MM.1S (cell line): ENCODE measurements around the gene SLC35D1.

Experiments used
- DNase-seq: peaks from one replicate; pipeline ENCODE4 v3.0.0-alpha.2; 2015
- H2AFZ ChIP-seq: fragments of 300-600 bp; sonication (generic); 2 replicates; pipeline ENCODE4 v1.6.0; 2016; ENCODE audit warnings: antibody characterized with exemption, low read length
- H3F3A ChIP-seq: fragments of 300-600 bp; sonication (generic); 2 replicates; pipeline ENCODE4 v1.6.1; 2016; ENCODE audit warnings: mild to moderate bottlenecking, antibody characterized with exemption, low read length, moderate library complexity, mixed read lengths; ENCODE audit not compliant: insufficient read depth
- H3K27ac ChIP-seq: fragments of 300-600 bp; sonication (generic); 2 replicates; pipeline ENCODE4 v1.5.1; 2016; ENCODE audit warnings: mild to moderate bottlenecking, low read length
- H3K27me3 ChIP-seq: fragments of 300-600 bp; sonication (generic); replicated peaks from 2 replicates; pipeline ENCODE4 v1.6.0; 2016; ENCODE audit warnings: low read length; ENCODE audit not compliant: insufficient read depth
- H3K36me3 ChIP-seq: fragments of 300-600 bp; sonication (generic); replicated peaks from 2 replicates; pipeline ENCODE4 v1.6.1; 2016; ENCODE audit warnings: mild to moderate bottlenecking, low read length, mixed read lengths; ENCODE audit not compliant: insufficient read depth
- H3K4me1 ChIP-seq: fragments of 300-600 bp; sonication (generic); 2 replicates; pipeline ENCODE4 v1.6.1; 2016; ENCODE audit warnings: low read length, mixed read lengths
- H3K4me2 ChIP-seq: fragments of 300-600 bp; sonication (generic); 2 replicates; pipeline ENCODE4 v1.6.0; 2016; ENCODE audit warnings: low read depth, low read length
- H3K4me3 ChIP-seq: fragments of 300-600 bp; sonication (generic); 2 replicates; pipeline ENCODE4 v1.5.1; 2016; ENCODE audit warnings: low read length, mixed read lengths
- H3K79me2 ChIP-seq: fragments of 300-600 bp; sonication (generic); 2 replicates; pipeline ENCODE4 v1.6.1; 2016; ENCODE audit warnings: mixed run types, low read length, mixed read lengths
- H3K9ac ChIP-seq: fragments of 300-600 bp; sonication (generic); 2 replicates; pipeline ENCODE4 v1.6.1; 2016; ENCODE audit warnings: low read length, mixed read lengths
- H3K9me2 ChIP-seq: fragments of 300-600 bp; sonication (generic); replicated peaks from 2 replicates; pipeline ENCODE4 v1.6.1; 2016; ENCODE audit warnings: mild to moderate bottlenecking, low read length, mixed read lengths; ENCODE audit not compliant: insufficient read depth
- H3K9me3 ChIP-seq: fragments of 300-600 bp; sonication (generic); replicated peaks from 2 replicates; pipeline ENCODE4 v1.6.1; 2016; ENCODE audit warnings: mild to moderate bottlenecking, low read length, mixed read lengths; ENCODE audit not compliant: insufficient read depth
- H4K20me1 ChIP-seq: fragments of 300-600 bp; sonication (generic); 2 replicates; pipeline ENCODE4 v1.6.1; 2016; ENCODE audit warnings: mild to moderate bottlenecking, low read length, moderate library complexity, mixed read lengths; ENCODE audit not compliant: insufficient read depth
- CTCF ChIP-seq: fragments of 300-600 bp; sonication (generic); IDR thresholded peaks from 2 replicates; pipeline ENCODE4 v1.5.1; 2016; ENCODE audit warnings: antibody characterized with exemption, low read length, mixed read lengths
- EZH2 ChIP-seq: fragments of 300-600 bp; sonication (generic); optimal IDR thresholded peaks from 2 replicates; pipeline ENCODE3; 2017; ENCODE audit warnings: low read depth, mild to moderate bottlenecking, antibody characterized with exemption, low read length, mixed read lengths
- EZH2phosphoT487 ChIP-seq: fragments of 300-600 bp; sonication (generic); IDR thresholded peaks from 2 replicates; pipeline ENCODE4 v1.6.1; 2018; ENCODE audit warnings: antibody characterized with exemption, low read length

Gene SLC35D1

DNA sequence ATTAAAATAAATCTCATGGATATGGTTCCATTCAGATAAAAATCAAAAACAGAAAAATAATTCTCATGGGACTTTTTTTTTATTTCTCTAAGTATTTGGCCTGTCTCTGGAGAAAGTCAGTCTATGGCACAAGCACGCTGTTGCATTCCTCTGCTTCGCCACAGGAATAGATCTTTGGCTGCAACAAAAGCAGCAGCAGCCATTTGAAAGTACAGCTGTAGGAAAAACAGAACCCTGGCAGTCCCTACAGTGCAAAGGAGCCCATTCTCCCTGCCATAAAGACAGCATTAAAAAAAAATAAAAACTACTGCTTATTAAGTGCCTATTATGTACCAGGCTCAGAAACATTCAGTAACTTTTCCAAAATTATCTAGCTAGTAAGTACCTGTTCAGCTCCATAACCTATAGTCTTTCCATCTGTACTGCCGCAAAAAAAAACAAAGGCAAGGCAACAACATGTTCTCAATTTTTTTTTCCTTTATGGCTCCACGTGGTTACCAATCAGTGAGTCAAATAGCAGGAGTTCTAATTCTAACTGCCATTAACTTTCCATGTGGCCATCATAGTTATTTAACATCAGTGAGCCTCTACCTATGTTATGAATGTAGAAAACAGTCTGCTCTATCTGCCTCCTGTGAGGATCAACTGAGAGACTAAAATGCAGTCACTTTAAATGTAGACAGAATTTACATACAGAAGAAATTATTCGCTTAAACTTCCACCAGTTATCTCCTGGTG is 22.7 kb downstream of the SLC35D1 start:
- H3K27me3 ChIP-seq = no peaks in the 10 kb centered on the region
- TF ChIP-seq EZH2 (no peak), CTCF (no peak), EZH2phosphoT487 (no peak)
- no peaks in the 10 kb centered on the region for H3F3A ChIP-seq
- H4K20me1 ChIP-seq = no peaks in the 10 kb centered on the region
- H3K9me2 ChIP-seq = no peaks in the 10 kb centered on the region
- H3K4me1 ChIP-seq = no peaks in the 10 kb centered on the region
- H3K4me3 ChIP-seq = no peak overlapping the region
- no peak overlapping the region for H3K9ac ChIP-seq
- H3K36me3 ChIP-seq = peaks cover 7% of the 10 kb centered on the region; the same call in 1 of the 2 replicates
- H3K79me2 ChIP-seq = no peaks in the 10 kb centered on the region
- no peak for DNase-seq
- no peak overlapping the region for H3K4me2 ChIP-seq
- H3K27ac ChIP-seq = no peak overlapping the region
- H3K9me3 ChIP-seq = no peaks in the 10 kb centered on the region
- no peak overlapping the region for H2AFZ ChIP-seq

- no peak overlapping the region for H3K4me2 ChIP-seq
- H3K9me3 ChIP-seq = no peaks in the 10 kb centered on the region
- no peak overlapping the region for H3K4me3 ChIP-seq
- no peak overlapping the region for H3K9ac ChIP-seq
- H3K79me2 ChIP-seq = no peaks in the 10 kb centered on the region
- no peaks in the 10 kb centered on the region for H3F3A ChIP-seq
- H3K27me3 ChIP-seq = no peaks in the 10 kb centered on the region
- DNase-seq = no peak
- no peak overlapping the region for H3K27ac ChIP-seq
- no peaks in the 10 kb centered on the region for H3K9me2 ChIP-seq
- no peaks in the 10 kb centered on the region for H3K4me1 ChIP-seq
- H2AFZ ChIP-seq = no peak overlapping the region
- no peaks in the 10 kb centered on the region for H4K20me1 ChIP-seq
- peaks cover 1% of the 10 kb centered on the region; the same call in 1 of the 2 replicates for H3K36me3 ChIP-seq
- TF ChIP-seq EZH2phosphoT487 (no peak), EZH2 (no peak), CTCF (no peak)
These were observed 24.5 kb downstream of the SLC35D1 start for GRCh38 chr1:67029472-67029871.

GRCh38 chr1:67020765-67021164 is 33.2 kb downstream of the SLC35D1 start:
- no peak overlapping the region for H3K27ac ChIP-seq

More at GRCh38 chr1:67020765-67021164, 33.2 kb downstream of the SLC35D1 start:
- H3K4me3 ChIP-seq = no peak overlapping the region
- H3K36me3 ChIP-seq = peaks cover 6% of the 10 kb centered on the region
- no peaks in the 10 kb centered on the region for H4K20me1 ChIP-seq
- TF ChIP-seq CTCF (no peak), EZH2phosphoT487 (no peak), EZH2 (no peak)
- H3K9me2 ChIP-seq = no peaks in the 10 kb centered on the region
- no peak overlapping the region for H2AFZ ChIP-seq
- no peak overlapping the region for H3K9ac ChIP-seq
- no peak overlapping the region for H3K4me2 ChIP-seq
- no peaks in the 10 kb centered on the region for H3K27me3 ChIP-seq
- peaks cover 14% of the 10 kb centered on the region for H3K79me2 ChIP-seq
- no peak for DNase-seq
- peaks cover 26% of the 10 kb centered on the region for H3K4me1 ChIP-seq
- no peaks in the 10 kb centered on the region for H3K9me3 ChIP-seq
- H3F3A ChIP-seq = peaks cover 16% of the 10 kb centered on the region
